ENCODE measurements around the gene SIRT6.
"Not testable (repeated sequence)": the region's sequence is repeated elsewhere in the genome, so short reads cannot be mapped to it uniquely, and the experiment has no call there.

The SIRT6 gene

GRCh38 chr19:4200940-4201542 lies 18.7 kb upstream of the SIRT6 start:
- DNase-seq (ENCODE audit: low read depth in 2 of 3, low spot score in 1 of 3) = no peak

- DNase-seq (ENCODE audit: low read depth in 2 of 3, low spot score in 1 of 3) = no peak
Measured at GRCh38 chr19:4199699-4200293, 17.4 kb upstream of the SIRT6 start.

GRCh38 chr19:4198467-4199126 lies 16.2 kb upstream of the SIRT6 start:
- DNase-seq (ENCODE audit: low read depth in 2 of 3, low spot score in 1 of 3) = no peak

- DNase-seq (ENCODE audit: low read depth in 2 of 3, low spot score in 1 of 3) = no peak
Measured at GRCh38 chr19:4197625-4198466, 15.5 kb upstream of the SIRT6 start.

- no peak for DNase-seq (ENCODE audit: low read depth in 2 of 3, low spot score in 1 of 3)
Measured at GRCh38 chr19:4197228-4197624, 14.9 kb upstream of the SIRT6 start.

- no peak for DNase-seq (ENCODE audit: low read depth in 2 of 3, low spot score in 1 of 3)
Measured at GRCh38 chr19:4196587-4197148, 14.3 kb upstream of the SIRT6 start.

- no peak for DNase-seq (ENCODE audit: low read depth in 2 of 3, low spot score in 1 of 3)
Measured at GRCh38 chr19:4196009-4196408, 13.6 kb upstream of the SIRT6 start.

GRCh38 chr19:4194353-4194752 lies 12.0 kb upstream of the SIRT6 start:
- no peak for DNase-seq (ENCODE audit: low read depth in 2 of 3, low spot score in 1 of 3)

- DNase-seq (ENCODE audit: low read depth in 2 of 3, low spot score in 1 of 3) = not testable (repeated sequence)
Measured at GRCh38 chr19:4192537-4192936, 10.2 kb upstream of the SIRT6 start.

- DNase-seq (ENCODE audit: low read depth in 2 of 3, low spot score in 1 of 3) = no peak
Measured at GRCh38 chr19:4189641-4190040, 7.3 kb upstream of the SIRT6 start.

GRCh38 chr19:4187313-4188122 lies 5.2 kb upstream of the SIRT6 start:
- DNase-seq (ENCODE audit: low read depth in 2 of 3, low spot score in 1 of 3) = no peak

GRCh38 chr19:4186087-4186993 lies 4.0 kb upstream of the SIRT6 start:
- DNase-seq (ENCODE audit: low read depth in 2 of 3, low spot score in 1 of 3) = peak; percentile 73 to 90 (median 76)

- no peak for DNase-seq (ENCODE audit: low read depth in 2 of 3, low spot score in 1 of 3)
Measured at GRCh38 chr19:4185413-4186086, 3.2 kb upstream of the SIRT6 start.

GRCh38 chr19:4184718-4185352 lies 2.5 kb upstream of the SIRT6 start:
- no peak for DNase-seq (ENCODE audit: low read depth in 2 of 3, low spot score in 1 of 3)

GRCh38 chr19:4183967-4184717 lies 1.8 kb upstream of the SIRT6 start:
- no peak for DNase-seq (ENCODE audit: low read depth in 2 of 3, low spot score in 1 of 3)

GRCh38 chr19:4181053-4181508 lies 1.3 kb downstream of the SIRT6 start:
- DNase-seq (ENCODE audit: low read depth in 2 of 3, low spot score in 1 of 3) = no peak

GRCh38 chr19:4178990-4179389 lies 3.4 kb downstream of the SIRT6 start:
- no peak for DNase-seq (ENCODE audit: low read depth in 2 of 3, low spot score in 1 of 3)

- DNase-seq (ENCODE audit: low read depth in 2 of 3, low spot score in 1 of 3) = no peak
Measured at GRCh38 chr19:4177146-4177545, 5.2 kb downstream of the SIRT6 start.

Data from stimulated activated CD4-positive, alpha-beta T cell treated with anti-CD3 and anti-CD28 coated beads, Interleukin-12 subunit alpha, Interleukin-12 subunit beta, amount 100 ng/mL, for 48 hours (primary cell).